Measurements from ENCODE around the gene DPH1.

The DPH1 gene

GRCh38 chr17:2017274-2017941, 12.5 kb upstream of the DPH1 start:
- TF ChIP-seq ZFX (IDR thresholded peaks at IDR 0.05): no peak
- no peak for TF ChIP-seq CTCF (conservative IDR thresholded peaks at IDR 0.05)
- no peak overlapping the region for H3K27ac ChIP-seq

GRCh38 chr17:2018716-2019510, 11.0 kb upstream of the DPH1 start:
- H3K27ac ChIP-seq: peak overlapping the region; percentile 20
- TF ChIP-seq ZFX (IDR thresholded peaks at IDR 0.05) (no peak), CTCF (conservative IDR thresholded peaks at IDR 0.05) (no peak)

GRCh38 chr17:2019723-2020122, 10.2 kb upstream of the DPH1 start:
- no peak overlapping the region for H3K27ac ChIP-seq
- no peak for TF ChIP-seq ZFX (IDR thresholded peaks at IDR 0.05)
- no peak for TF ChIP-seq CTCF (conservative IDR thresholded peaks at IDR 0.05)

- TF ChIP-seq CTCF (conservative IDR thresholded peaks at IDR 0.05) (no peak), ZFX (IDR thresholded peaks at IDR 0.05) (no peak)
- H3K27ac ChIP-seq: no peak overlapping the region
Measured at GRCh38 chr17:2020721-2021120, 9.2 kb upstream of the DPH1 start.

- H3K27ac ChIP-seq: no peak overlapping the region
- TF ChIP-seq ZFX (IDR thresholded peaks at IDR 0.05): no peak
- TF ChIP-seq CTCF (conservative IDR thresholded peaks at IDR 0.05): no peak
Measured at GRCh38 chr17:2022647-2023240, 7.2 kb upstream of the DPH1 start.

- TF ChIP-seq ZFX (IDR thresholded peaks at IDR 0.05): no peak
- TF ChIP-seq CTCF (conservative IDR thresholded peaks at IDR 0.05): no peak
- no peak overlapping the region for H3K27ac ChIP-seq
Measured at GRCh38 chr17:2023256-2023655, 6.7 kb upstream of the DPH1 start.

Data from C4-2B (cell line).